Muscle of leg (tissue), 11 donors: Measurements from ENCODE around the gene F7. TPM values are rescaled to one million over a fixed set of nuclear protein-coding genes. Genes with fewer than 3 reads are reported as not detected.

Experiments
- DNase-seq: peaks from one replicate; pipeline ENCODE4 v3.0.0; 2013
- H3K27ac ChIP-seq: one replicate; pipeline ENCODE4 v1.5.1; 2013; ENCODE audit warnings: mild to moderate bottlenecking, low read length, control low read depth
- H3K27me3 ChIP-seq: one replicate; pipeline ENCODE4 v1.6.1; 2013; ENCODE audit warnings: low read length; ENCODE audit not compliant: control insufficient read depth, insufficient read depth
- H3K36me3 ChIP-seq: one replicate; pipeline ENCODE4 v1.6.1; 2013; ENCODE audit warnings: low read length; ENCODE audit not compliant: control insufficient read depth, insufficient read depth
- H3K4me1 ChIP-seq: one replicate; pipeline ENCODE4 v1.6.1; 2013; ENCODE audit warnings: low read length; ENCODE audit not compliant: control insufficient read depth, insufficient read depth
- H3K4me3 ChIP-seq: one replicate; pipeline ENCODE4 v1.5.1; 2013; ENCODE audit warnings: low read length, control low read depth
- H3K9me3 ChIP-seq: replicated peaks from 2 replicates; pipeline ENCODE4 v1.6.1; 2013; ENCODE audit warnings: low read depth, low read length; ENCODE audit not compliant: control insufficient read depth
- WGBS: methylation state at CpG from one replicate; pipeline ENCODE4 v1.1.5; 2013; ENCODE audit warnings: missing lambda C conversion rate; ENCODE audit not compliant: insufficient coverage; 5-methylcytosine and 5-hydroxymethylcytosine counted together
- polyA plus RNA-seq, 8 donors: library from polyadenylated mRNA; unstranded; fragments of 120-200 nt; gene quantifications; one replicate each; pipeline versions ENCODE4 v1.2.1 to v1.2.3, GENCODE V29; 2013; ENCODE audit warnings: inconsistent platforms in 1 of 8, low replicate concordance in 1 of 8; ENCODE audit not compliant: insufficient read length in 8 of 8, insufficient read depth in 1 of 8
- total RNA-seq: library from RNA; stranded (reverse); fragments of 120-200 nt; gene quantifications from one replicate; pipeline ENCODE4 v1.2.4, GENCODE V29; 2013

Gene F7
- total and polyA plus RNA-seq, 9 donors = 0.99 to 2.0 (median 1.6) TPM

DNA sequence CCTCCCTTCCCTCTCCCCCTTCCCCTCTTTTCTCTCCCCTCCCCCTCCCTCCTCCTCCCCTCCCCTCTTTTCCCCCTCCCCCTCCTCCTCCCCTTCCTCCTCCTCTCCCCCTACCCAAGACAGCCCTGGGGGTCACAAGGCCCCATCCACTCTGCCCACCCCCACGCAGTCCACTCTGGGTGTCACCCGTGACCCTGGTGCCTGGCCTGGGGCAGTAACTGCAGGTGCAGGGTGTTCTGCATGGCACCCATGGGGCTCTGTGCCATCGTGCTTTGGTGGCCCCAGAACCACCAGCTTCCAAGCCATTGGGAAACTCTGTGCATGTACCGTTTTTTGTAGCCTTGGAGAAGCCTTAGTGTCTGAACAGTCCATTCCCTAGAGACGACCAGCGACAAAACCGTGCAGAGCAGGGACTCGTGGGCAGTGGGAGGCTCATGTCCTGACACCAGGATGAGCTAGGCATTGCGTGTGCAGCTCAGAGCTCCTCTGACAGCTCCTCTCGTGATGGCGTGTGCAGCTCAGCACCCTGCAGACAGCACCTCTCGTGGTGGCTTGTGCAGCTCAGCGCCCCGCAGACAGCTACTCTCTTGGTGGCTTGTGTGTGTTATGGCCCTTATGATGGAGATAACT is 43.7 kb upstream of the F7 start:
- peaks cover 2% of the 10 kb centered on the region for H3K36me3 ChIP-seq
- no peaks in the 10 kb centered on the region for H3K9me3 ChIP-seq
- H3K27me3 ChIP-seq = no peaks in the 10 kb centered on the region
- H3K4me1 ChIP-seq = peaks cover 9% of the 10 kb centered on the region
- WGBS = 71% methylated on average over 10 of the region's 14 CpGs
- H3K27ac ChIP-seq = no peak overlapping the region
- DNase-seq = no peak
- no peak overlapping the region for H3K4me3 ChIP-seq

DNA sequence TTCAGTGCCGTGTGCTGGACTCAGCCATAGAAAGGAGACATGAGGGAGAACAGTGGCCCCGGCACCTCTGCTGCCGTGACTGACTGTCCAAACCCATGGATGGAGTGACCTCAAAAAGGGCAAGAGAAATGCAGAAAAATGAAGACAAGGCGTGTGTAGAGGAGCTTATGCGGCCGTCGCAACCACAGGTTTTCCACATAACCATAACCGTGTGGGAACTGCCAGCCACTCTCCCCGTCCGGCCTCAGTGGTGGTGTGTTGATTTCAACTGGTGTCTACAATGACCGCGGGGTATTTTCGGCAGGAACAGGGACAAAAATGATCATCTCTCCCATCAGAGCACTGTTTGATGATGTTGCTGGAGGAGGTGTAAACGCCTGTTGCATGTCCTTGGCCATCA is 42.9 kb upstream of the F7 start:
- H3K27ac ChIP-seq = no peak overlapping the region
- WGBS = 97% methylated on average over 6 of the region's 14 CpGs
- H3K9me3 ChIP-seq = no peaks in the 10 kb centered on the region
- H3K27me3 ChIP-seq = no peaks in the 10 kb centered on the region
- H3K4me3 ChIP-seq = no peak overlapping the region
- peaks cover 9% of the 10 kb centered on the region for H3K4me1 ChIP-seq
- H3K36me3 ChIP-seq = peaks cover 2% of the 10 kb centered on the region
- no peak for DNase-seq

DNA sequence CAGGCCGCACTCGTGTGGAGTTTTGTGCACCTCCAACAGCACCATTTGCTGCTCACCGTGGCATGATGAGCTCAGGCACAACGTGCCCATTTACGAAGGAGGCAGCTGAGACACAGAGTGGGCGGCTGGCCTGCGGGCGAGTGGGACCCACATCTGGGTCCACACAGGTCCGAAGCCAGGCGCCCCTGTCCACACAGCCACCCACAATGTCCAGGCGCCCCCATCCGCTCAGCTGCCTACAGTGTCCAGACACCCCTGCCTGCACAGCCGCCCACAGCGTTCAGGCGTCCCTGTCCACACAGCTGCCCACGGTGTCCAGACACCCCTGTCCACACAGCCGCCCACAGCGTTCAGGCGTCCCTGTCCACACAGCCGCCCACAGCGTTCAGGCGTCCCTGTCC is 42.5 kb upstream of the F7 start:
- Histone ChIP-seq H3K4me3 (no peak overlapping the region), H3K36me3 (peaks cover 2% of the 10 kb centered on the region), H3K27ac (no peak overlapping the region), H3K9me3 (no peaks in the 10 kb centered on the region), H3K4me1 (peaks cover 9% of the 10 kb centered on the region), H3K27me3 (no peaks in the 10 kb centered on the region)
- no peak for DNase-seq
- 90% methylated on average over 19 of the region's 22 CpGs for WGBS

GRCh38 chr13:113064000-113064533 is 41.5 kb upstream of the F7 start:
- no peak for DNase-seq

GRCh38 chr13:113064534-113065405 is 40.8 kb upstream of the F7 start:
- DNase-seq = peak; percentile 97
- Histone ChIP-seq H3K36me3 (peaks cover 4% of the 10 kb centered on the region), H3K4me3 (no peak overlapping the region)

More at GRCh38 chr13:113064000-113064533, 41.5 kb upstream of the F7 start:
- no peak overlapping the region for H3K4me3 ChIP-seq
- peaks cover 9% of the 10 kb centered on the region for H3K4me1 ChIP-seq
- WGBS = 35% methylated on average over 9 of the region's 29 CpGs
- peak overlapping the region; percentile 35 for H3K27ac ChIP-seq
- no peaks in the 10 kb centered on the region for H3K27me3 ChIP-seq
- no peaks in the 10 kb centered on the region for H3K9me3 ChIP-seq
- H3K36me3 ChIP-seq = peaks cover 2% of the 10 kb centered on the region

DNA sequence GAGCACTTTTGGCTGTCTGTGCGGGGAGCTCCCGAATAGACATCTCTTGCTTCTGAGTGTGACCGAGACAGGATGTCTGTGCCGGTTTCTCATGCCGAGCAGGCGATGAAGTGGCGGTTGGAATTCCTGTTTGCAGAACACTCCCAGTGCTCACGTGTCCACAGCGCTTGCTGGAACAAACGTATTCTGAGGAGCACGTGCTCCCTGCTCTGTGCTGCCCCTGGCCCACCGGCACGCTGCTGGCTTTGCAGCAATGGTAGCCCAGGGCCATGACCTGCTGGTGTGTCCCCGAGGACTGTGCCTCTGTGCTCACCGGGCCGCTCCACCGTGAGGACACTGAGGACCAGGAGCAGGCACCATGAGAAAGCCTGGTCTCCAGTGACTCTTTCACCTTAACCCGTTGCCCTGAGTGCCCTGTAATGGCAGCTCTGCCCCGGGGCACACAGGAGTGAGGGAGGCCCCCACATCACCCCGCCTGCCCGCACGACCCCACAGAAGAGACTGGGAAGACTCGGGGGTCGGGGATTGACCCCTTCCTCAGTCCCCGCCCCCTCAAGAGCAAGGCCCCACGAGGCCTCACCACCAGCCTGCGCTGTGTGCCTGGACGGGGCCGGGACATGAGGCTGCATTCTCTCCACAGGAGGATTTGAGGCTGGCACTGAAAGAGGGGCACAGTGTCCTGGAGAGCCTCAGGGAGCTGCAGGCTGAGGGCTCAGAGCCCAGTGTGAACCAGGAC is 40.0 kb upstream of the F7 start:
- DNase-seq = peak; percentile 65
- H3K27ac ChIP-seq = no peak overlapping the region
- H3K9me3 ChIP-seq = no peaks in the 10 kb centered on the region
- 73% methylated on average over 26 of the region's 29 CpGs for WGBS
- no peaks in the 10 kb centered on the region for H3K27me3 ChIP-seq
- peaks cover 9% of the 10 kb centered on the region for H3K4me1 ChIP-seq
- no peak overlapping the region for H3K4me3 ChIP-seq
- H3K36me3 ChIP-seq = peaks cover 10% of the 10 kb centered on the region

More at GRCh38 chr13:113064534-113065405, 40.8 kb upstream of the F7 start:
- no peaks in the 10 kb centered on the region for H3K27me3 ChIP-seq
- WGBS = 71% methylated on average over 38 of the region's 41 CpGs
- no peaks in the 10 kb centered on the region for H3K9me3 ChIP-seq
- peaks cover 9% of the 10 kb centered on the region for H3K4me1 ChIP-seq
- peak overlapping the region; percentile 35 for H3K27ac ChIP-seq

- Histone ChIP-seq H3K36me3 (peaks cover 10% of the 10 kb centered on the region), H3K27me3 (no peaks in the 10 kb centered on the region), H3K4me3 (no peak overlapping the region), H3K9me3 (no peaks in the 10 kb centered on the region), H3K4me1 (peaks cover 9% of the 10 kb centered on the region), H3K27ac (no peak overlapping the region)
- no peak for DNase-seq
- WGBS = 86% methylated on average over 10 of the region's 10 CpGs
Measured at GRCh38 chr13:113066142-113066455, 39.5 kb upstream of the F7 start.

DNA sequence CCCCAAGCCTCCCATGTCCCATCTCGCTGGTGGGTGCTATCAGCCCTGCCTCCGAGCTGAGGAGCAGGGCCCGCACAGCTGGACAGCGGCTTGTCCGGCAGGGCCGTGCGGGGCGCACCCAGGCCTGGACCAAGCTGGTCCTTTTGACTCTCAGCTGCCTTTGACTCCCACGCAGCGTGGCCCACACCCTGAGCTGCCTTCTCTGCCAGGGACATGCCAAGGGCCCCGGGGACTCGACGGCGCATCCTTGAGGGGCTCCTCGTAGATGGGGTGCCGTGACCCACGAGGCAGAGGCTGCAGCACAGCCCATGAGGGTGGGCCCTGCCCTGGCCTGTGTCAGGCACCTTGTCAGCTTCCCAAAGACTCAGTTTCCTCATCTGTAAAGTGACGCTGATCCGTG is 38.8 kb upstream of the F7 start:
- Histone ChIP-seq H3K4me1 (peaks cover 9% of the 10 kb centered on the region), H3K27me3 (no peaks in the 10 kb centered on the region), H3K9me3 (no peaks in the 10 kb centered on the region), H3K36me3 (peaks cover 10% of the 10 kb centered on the region), H3K27ac (no peak overlapping the region), H3K4me3 (no peak overlapping the region)
- no peak for DNase-seq
- WGBS = 90% methylated on average over 16 of the region's 19 CpGs

GRCh38 chr13:113069861-113070805 is 35.5 kb upstream of the F7 start:
- Histone ChIP-seq H3K27me3 (no peaks in the 10 kb centered on the region), H3K4me1 (no peaks in the 10 kb centered on the region), H3K4me3 (no peak overlapping the region), H3K36me3 (peaks cover 13% of the 10 kb centered on the region), H3K27ac (no peak overlapping the region), H3K9me3 (no peaks in the 10 kb centered on the region)
- DNase-seq = no peak
- WGBS = 80% methylated on average over 33 of the region's 41 CpGs
